Gastroesophageal sphincter (tissue), 4 donors: ENCODE measurements around the gene MTHFD2. TPM values are rescaled to one million over a fixed set of nuclear protein-coding genes. Genes with fewer than 3 reads are reported as not detected.
A peak's percentile ranks its signal among the peaks of the same experiment; 100 is the strongest.

Experiments used
- ATAC-seq: fragments of 150-250 bp; one replicate; pipeline ENCODE4 v1.9.1; 2016; ENCODE audit warnings: mild to moderate bottlenecking, moderate library complexity
- H3K27ac ChIP-seq, 4 donors: fragments of 200-600 bp; sonication (generic) in 3 of 4; 1 replicate in 3 of 4; 2 replicates in 1 of 4; pipeline ENCODE4 v1.5.1; 2016 to 2019
- H3K27me3 ChIP-seq: fragments of 200-600 bp; sonication (generic); one replicate; pipeline ENCODE4 v1.5.1; 2019
- H3K36me3 ChIP-seq, 2 donors: fragments of 200-600 bp; sonication (generic); one replicate each; pipeline ENCODE4 v1.5.1; 2019; ENCODE audit warnings: control low read depth in 1 of 2
- H3K4me1 ChIP-seq, 3 donors: fragments of 200-600 bp; sonication (generic); 1 replicate in 2 of 3; 2 replicates in 1 of 3; pipeline ENCODE4 v1.5.1; 2016 to 2019; ENCODE audit warnings: control low read depth in 2 of 3
- H3K4me3 ChIP-seq, 2 donors: fragments of 200-600 bp; sonication (generic); one replicate each; pipeline ENCODE4 v1.5.1; 2019; ENCODE audit warnings: mild to moderate bottlenecking in 1 of 2, moderate library complexity in 1 of 2
- H3K9me3 ChIP-seq, 3 donors: fragments of 200-600 bp; sonication (generic); one replicate each; pipeline ENCODE4 v1.5.1; 2017 to 2019; ENCODE audit warnings: control low read depth in 2 of 3
- EP300 ChIP-seq: sonication (generic); formaldehyde crosslinking; IDR thresholded peaks from one replicate; pipeline ENCODE4 v1.6.1; 2017; ENCODE audit warnings: antibody characterized with exemption, mild to moderate bottlenecking
- POLR2A ChIP-seq, 2 donors: fragments of 450-650 bp; IDR thresholded peaks; one replicate each; pipeline ENCODE4 v1.6.1; 2017; ENCODE audit warnings: antibody characterized with exemption in 2 of 2, mild to moderate bottlenecking in 2 of 2, moderate library complexity in 1 of 2
- POLR2AphosphoS5 ChIP-seq: sonication (generic); formaldehyde crosslinking; IDR thresholded peaks from one replicate; pipeline ENCODE4 v1.6.1; 2017; ENCODE audit warnings: antibody characterized with exemption
- WGBS, 2 donors: methylation state at CpG; one replicate each; pipeline ENCODE4 v1.1.5; 2018; ENCODE audit warnings: low coverage in 1 of 2; 5-methylcytosine and 5-hydroxymethylcytosine counted together
- total RNA-seq, 4 donors: library from RNA; depleted of rRNA; stranded (reverse); fragments of >200 nt; gene quantifications; one replicate each; pipeline ENCODE4 v1.1.0, GENCODE V29; 2016
- TF ChIP-seq, protein P1 (sequence below), 4 experiments: fragments of 200-600 bp in 2 of 4; fragments of 450-650 bp in 2 of 4; sonication (generic) in 1 of 4; IDR thresholded peaks; one replicate each; pipeline ENCODE4 v1.5.1; 2017 to 2019; ENCODE audit warnings: antibody characterized with exemption in 4 of 4, mild to moderate bottlenecking in 2 of 4, moderate library complexity in 2 of 4

MTHFD2 gene
- total RNA-seq, 4 donors from 2014 or later: 20.9 to 110 (median 34.5) TPM

DNA sequence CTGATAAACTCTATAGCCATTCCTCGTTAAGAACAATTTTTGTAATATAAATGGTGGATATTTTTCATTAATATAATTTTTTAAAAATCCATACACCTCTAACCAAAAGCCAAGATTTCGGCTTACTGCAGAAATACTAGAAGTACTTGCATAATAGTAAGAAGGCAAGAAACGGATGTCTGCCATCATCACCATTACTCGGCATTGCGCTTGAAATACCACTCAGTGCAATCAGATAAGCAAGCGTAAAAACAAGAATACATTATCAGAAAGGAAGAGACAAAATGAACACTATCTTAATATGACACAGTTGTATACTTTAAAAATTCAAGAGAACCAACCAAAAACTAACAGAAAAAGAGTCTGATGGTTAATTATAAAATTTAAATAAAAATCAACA, 35.5 kb upstream of the MTHFD2 start:
- H3K36me3 ChIP-seq: peaks cover 3 to 97% of the 10 kb centered on the region in 2 donors

DNA sequence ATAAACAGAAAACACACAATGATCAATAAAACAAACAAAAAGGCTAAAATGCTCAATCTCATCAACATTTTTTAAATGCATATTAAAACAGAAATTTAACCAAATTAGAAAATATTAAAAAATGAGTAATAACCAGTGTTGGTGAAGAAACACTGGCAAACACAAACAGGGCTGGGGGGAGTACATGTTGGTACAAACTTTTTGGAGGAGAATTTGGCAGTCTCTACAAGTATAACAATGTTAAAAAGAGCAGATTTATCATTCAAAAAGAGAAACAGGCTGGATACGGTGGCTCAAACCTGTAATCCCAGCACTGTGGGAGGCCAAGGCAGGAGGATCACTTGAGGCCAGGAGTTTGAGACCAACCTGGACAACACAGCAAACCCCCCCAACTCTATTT, 33.7 kb upstream of the MTHFD2 start:
- Histone ChIP-seq H3K9me3 (no peaks in the 10 kb centered on the region), H3K27ac (no peak overlapping the region), H3K4me3 (no peak overlapping the region), H3K27me3 (no peaks in the 10 kb centered on the region), H3K36me3 (peaks cover 5 to 97% of the 10 kb centered on the region in 2 donors), H3K4me1 (no peaks in the 10 kb centered on the region)
- WGBS, 2 donors: 100% methylated on average over 1 of the region's 1 CpG
- TF ChIP-seq POLR2AphosphoS5 (no peak), EP300 (no peak), POLR2A (IDR thresholded peaks at IDR 0.05) (no peak)
- TF ChIP-seq, protein P1, sequence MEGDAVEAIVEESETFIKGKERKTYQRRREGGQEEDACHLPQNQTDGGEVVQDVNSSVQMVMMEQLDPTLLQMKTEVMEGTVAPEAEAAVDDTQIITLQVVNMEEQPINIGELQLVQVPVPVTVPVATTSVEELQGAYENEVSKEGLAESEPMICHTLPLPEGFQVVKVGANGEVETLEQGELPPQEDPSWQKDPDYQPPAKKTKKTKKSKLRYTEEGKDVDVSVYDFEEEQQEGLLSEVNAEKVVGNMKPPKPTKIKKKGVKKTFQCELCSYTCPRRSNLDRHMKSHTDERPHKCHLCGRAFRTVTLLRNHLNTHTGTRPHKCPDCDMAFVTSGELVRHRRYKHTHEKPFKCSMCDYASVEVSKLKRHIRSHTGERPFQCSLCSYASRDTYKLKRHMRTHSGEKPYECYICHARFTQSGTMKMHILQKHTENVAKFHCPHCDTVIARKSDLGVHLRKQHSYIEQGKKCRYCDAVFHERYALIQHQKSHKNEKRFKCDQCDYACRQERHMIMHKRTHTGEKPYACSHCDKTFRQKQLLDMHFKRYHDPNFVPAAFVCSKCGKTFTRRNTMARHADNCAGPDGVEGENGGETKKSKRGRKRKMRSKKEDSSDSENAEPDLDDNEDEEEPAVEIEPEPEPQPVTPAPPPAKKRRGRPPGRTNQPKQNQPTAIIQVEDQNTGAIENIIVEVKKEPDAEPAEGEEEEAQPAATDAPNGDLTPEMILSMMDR (IDR thresholded peaks at IDR 0.05): no peak
- no peak for ATAC-seq

More for the DNA sequence above, 35.5 kb upstream of the MTHFD2 start:
- no peak for TF ChIP-seq POLR2A (IDR thresholded peaks at IDR 0.05)
- TF ChIP-seq, protein P1 (IDR thresholded peaks at IDR 0.05): no peak
- TF ChIP-seq POLR2AphosphoS5: no peak
- TF ChIP-seq EP300: no peak
- WGBS, 2 donors: 86% methylated on average over 6 of the region's 6 CpGs
- no peak overlapping the region for H3K4me3 ChIP-seq
- no peak for ATAC-seq
- H3K4me1 ChIP-seq: no peaks in the 10 kb centered on the region
- H3K9me3 ChIP-seq: no peaks in the 10 kb centered on the region
- no peak overlapping the region for H3K27ac ChIP-seq
- no peaks in the 10 kb centered on the region for H3K27me3 ChIP-seq

DNA sequence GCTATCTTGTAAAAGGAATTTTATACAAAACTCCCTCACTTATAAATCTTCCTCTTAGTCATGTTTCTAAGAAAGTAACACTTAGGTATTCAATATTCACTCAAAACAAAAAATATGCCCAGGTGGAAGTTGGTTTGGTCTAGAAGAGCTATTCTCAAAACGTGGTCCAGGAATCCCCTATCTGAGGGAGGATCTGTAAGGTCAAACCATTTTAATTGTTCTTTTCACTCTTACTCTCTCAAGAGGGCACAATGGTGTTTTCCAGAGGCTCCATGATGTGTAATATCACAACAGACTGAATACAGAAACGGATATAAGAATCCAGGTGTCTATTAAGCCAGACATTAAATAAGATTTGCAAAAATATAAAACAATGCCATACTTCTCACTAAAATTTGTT, 29.7 kb upstream of the MTHFD2 start:
- no peak for TF ChIP-seq EP300
- no peak for TF ChIP-seq POLR2AphosphoS5
- TF ChIP-seq, protein P1 (IDR thresholded peaks at IDR 0.05): no peak
- no peaks in the 10 kb centered on the region for H3K9me3 ChIP-seq
- H3K4me3 ChIP-seq: no peak overlapping the region
- WGBS, 2 donors: 71 to 100% methylated on average over 1 to 2 of the region's 2 CpGs
- H3K27ac ChIP-seq: no peak overlapping the region
- H3K4me1 ChIP-seq: peaks cover 0 to 18% (median 0%) of the 10 kb centered on the region in 3 donors
- H3K27me3 ChIP-seq: no peaks in the 10 kb centered on the region
- ATAC-seq: no peak
- H3K36me3 ChIP-seq: peaks cover 4 to 89% of the 10 kb centered on the region in 2 donors

DNA sequence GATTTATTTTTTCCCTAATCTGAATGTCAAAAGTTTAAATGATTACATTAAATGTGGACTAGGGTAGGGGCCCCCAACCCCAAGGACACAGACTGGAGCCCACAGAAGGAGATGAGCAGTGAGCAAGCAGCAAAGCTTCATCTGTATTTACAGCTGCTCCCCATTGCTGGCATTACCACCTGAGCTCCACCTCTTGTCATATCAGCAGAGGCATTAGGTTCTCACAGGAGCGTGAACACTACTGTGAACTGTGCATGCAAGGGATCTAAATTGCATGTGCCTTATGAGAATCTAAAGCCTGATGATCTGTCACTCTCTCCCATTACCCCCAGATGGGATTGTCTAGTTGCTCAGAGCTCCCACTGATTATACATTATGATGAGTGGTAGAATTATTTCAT, 23.5 kb upstream of the MTHFD2 start:
- Histone ChIP-seq H3K9me3 (no peaks in the 10 kb centered on the region), H3K4me3 (no peak overlapping the region), H3K36me3 (peaks cover 0 to 28% of the 10 kb centered on the region in 2 donors), H3K4me1 (peaks cover 0 to 64% (median 14%) of the 10 kb centered on the region in 3 donors), H3K27ac (no peak overlapping the region), H3K27me3 (no peaks in the 10 kb centered on the region)
- WGBS, 2 donors: 71% methylated on average over 1 of the region's 1 CpG; no CpG with 5 or more reads in 1 of the 2 donors
- no peak for ATAC-seq
- TF ChIP-seq POLR2AphosphoS5: no peak
- TF ChIP-seq, protein P1 (IDR thresholded peaks at IDR 0.05): no peak
- TF ChIP-seq EP300: no peak
- TF ChIP-seq POLR2A (IDR thresholded peaks at IDR 0.05): no peak

DNA sequence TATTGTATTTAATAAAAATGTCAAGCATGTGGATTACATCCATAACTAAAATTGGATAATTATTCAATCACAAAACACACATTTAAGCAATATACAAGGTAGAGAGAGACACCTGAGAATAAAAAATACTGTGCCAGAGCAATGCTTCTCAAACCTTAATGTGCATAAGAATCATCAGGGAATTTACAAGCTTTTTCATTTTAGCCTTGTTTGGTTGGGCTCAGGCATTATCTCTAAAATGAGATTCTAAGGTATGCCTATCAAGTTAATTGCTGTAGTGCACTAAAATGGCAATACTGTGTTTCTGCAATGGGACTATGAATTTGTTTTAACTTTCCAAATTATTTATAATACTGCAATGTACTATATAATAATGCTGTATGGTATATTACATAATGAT, 20.7 kb upstream of the MTHFD2 start:
- H3K27ac ChIP-seq: peak overlapping the region; percentile 86 to 98 (median 90)
- TF ChIP-seq POLR2A (IDR thresholded peaks at IDR 0.05): no peak
- no peak for TF ChIP-seq POLR2AphosphoS5
- TF ChIP-seq, protein P1 (IDR thresholded peaks at IDR 0.05): no peak
- no peaks in the 10 kb centered on the region for H3K9me3 ChIP-seq
- no peaks in the 10 kb centered on the region for H3K27me3 ChIP-seq
- H3K36me3 ChIP-seq: no peaks in the 10 kb centered on the region
- H3K4me1 ChIP-seq: peaks cover 0 to 51% (median 14%) of the 10 kb centered on the region in 3 donors
- peak overlapping the region; percentile 78 to 83 for H3K4me3 ChIP-seq
- ATAC-seq: no peak
